Lower lobe of right lung (tissue), 2 donors: Measurements from ENCODE around the gene DNAJB12. TPM values are rescaled to one million over a fixed set of nuclear protein-coding genes. Genes with fewer than 3 reads are reported as not detected.

Experiments
- ATAC-seq, 2 donors: fragments of 200-7000 bp; cut with Tn5 transposase; one replicate each; pipeline ENCODE4 v1.9.1; 2020 to 2022; ENCODE audit warnings: mild to moderate bottlenecking in 2 of 2, moderate library complexity in 2 of 2
- DNase-seq: peaks from one replicate; pipeline ENCODE4 v3.0.0-alpha.2; 2020
- H3K27ac ChIP-seq: fragments of 200-600 bp; one replicate; pipeline ENCODE4 v1.8.0; 2022
- H3K27me3 ChIP-seq: fragments of 200-600 bp; one replicate; pipeline ENCODE4 v1.8.0; 2022; ENCODE audit warnings: low read depth
- H3K36me3 ChIP-seq: fragments of 200-600 bp; one replicate; pipeline ENCODE4 v1.8.0; 2022; ENCODE audit warnings: mild to moderate bottlenecking
- H3K4me1 ChIP-seq: fragments of 200-600 bp; one replicate; pipeline ENCODE4 v1.8.0; 2022
- H3K4me3 ChIP-seq: fragments of 200-600 bp; one replicate; pipeline ENCODE4 v1.8.0; 2022; ENCODE audit warnings: mild to moderate bottlenecking
- H3K9me3 ChIP-seq: fragments of 200-600 bp; one replicate; pipeline ENCODE4 v1.8.0; 2022
- intact Hi-C: fragments of 100-400 bp; cut with DNase I; formaldehyde crosslinking; loops from one replicate; pipeline ENCODE4 v1.11.0; 2022
- total RNA-seq: library from RNA; stranded (reverse); fragmentation: NEBNext Ultra II Directional; extraction: Animal tissue kit (Norgen Biotek cat#: 25700); gene quantifications from one replicate; pipeline ENCODE4 v1.2.1, GENCODE V29; 2021
- TF ChIP-seq, protein P1 (sequence below): fragments of 200-600 bp; IDR thresholded peaks from one replicate; pipeline ENCODE4 v1.8.0; 2022; ENCODE audit warnings: antibody characterized with exemption, mild to moderate bottlenecking
- donor health status: DM: no; HTN: yes; CAD: no; lungs with severe emphysema.

DNAJB12 gene
- total RNA-seq, 1 donor from 2014 or later, result 44.7 TPM

DNA sequence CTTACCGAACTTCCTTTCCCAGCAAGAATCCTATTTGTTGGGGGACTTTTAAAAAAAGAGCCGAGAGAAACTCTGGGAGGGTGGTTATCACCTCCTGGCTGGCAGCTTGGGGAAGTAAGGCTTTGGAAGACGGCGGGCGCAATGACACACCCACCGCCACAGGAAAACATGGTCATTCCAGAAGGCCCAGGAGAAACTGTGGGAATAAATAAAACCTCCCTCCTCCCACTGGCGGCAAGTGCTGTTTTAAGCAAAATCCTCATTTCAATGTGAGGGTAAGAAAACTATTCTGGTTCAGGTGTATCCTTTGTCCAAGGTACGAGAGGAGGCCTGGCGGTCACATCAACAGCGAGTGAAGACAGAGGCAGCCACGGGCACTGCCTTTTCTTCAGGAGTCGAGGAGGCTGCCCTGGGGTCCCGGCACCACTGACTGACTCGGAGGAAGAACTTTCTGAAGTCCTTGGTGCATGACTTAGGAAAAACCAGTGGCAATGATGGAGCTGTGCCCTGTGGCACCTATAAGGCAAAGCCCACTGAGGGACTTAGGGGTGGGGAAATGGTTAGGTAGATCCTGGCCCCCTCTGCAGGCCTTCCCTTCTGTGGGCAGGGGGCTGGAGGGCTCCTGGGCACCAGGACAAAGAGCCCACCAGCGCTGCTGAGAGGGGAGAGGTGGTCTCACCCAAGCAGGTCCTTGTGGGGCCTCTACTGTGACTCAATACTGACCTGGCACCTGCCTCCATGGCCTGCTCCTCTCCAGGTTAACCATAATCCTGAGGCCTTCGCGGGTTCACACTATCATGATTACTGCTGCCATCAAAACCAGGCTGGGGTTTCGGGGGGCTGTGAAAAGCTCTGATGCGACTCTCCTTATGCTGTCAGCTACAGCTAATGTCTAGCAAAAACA lies 21.4 kb downstream of the DNAJB12 start:
- Histone ChIP-seq H3K27ac (peak overlapping the region; percentile 94), H3K4me3 (no peak overlapping the region), H3K27me3 (no peaks in the 10 kb centered on the region), H3K9me3 (no peaks in the 10 kb centered on the region), H3K36me3 (peaks cover 41% of the 10 kb centered on the region), H3K4me1 (peaks cover 91% of the 10 kb centered on the region)
- ATAC-seq (no peak), DNase-seq (no peak)
- intact Hi-C loops, result no loop called here
- TF ChIP-seq, protein P1, sequence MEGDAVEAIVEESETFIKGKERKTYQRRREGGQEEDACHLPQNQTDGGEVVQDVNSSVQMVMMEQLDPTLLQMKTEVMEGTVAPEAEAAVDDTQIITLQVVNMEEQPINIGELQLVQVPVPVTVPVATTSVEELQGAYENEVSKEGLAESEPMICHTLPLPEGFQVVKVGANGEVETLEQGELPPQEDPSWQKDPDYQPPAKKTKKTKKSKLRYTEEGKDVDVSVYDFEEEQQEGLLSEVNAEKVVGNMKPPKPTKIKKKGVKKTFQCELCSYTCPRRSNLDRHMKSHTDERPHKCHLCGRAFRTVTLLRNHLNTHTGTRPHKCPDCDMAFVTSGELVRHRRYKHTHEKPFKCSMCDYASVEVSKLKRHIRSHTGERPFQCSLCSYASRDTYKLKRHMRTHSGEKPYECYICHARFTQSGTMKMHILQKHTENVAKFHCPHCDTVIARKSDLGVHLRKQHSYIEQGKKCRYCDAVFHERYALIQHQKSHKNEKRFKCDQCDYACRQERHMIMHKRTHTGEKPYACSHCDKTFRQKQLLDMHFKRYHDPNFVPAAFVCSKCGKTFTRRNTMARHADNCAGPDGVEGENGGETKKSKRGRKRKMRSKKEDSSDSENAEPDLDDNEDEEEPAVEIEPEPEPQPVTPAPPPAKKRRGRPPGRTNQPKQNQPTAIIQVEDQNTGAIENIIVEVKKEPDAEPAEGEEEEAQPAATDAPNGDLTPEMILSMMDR, result no peak

DNA sequence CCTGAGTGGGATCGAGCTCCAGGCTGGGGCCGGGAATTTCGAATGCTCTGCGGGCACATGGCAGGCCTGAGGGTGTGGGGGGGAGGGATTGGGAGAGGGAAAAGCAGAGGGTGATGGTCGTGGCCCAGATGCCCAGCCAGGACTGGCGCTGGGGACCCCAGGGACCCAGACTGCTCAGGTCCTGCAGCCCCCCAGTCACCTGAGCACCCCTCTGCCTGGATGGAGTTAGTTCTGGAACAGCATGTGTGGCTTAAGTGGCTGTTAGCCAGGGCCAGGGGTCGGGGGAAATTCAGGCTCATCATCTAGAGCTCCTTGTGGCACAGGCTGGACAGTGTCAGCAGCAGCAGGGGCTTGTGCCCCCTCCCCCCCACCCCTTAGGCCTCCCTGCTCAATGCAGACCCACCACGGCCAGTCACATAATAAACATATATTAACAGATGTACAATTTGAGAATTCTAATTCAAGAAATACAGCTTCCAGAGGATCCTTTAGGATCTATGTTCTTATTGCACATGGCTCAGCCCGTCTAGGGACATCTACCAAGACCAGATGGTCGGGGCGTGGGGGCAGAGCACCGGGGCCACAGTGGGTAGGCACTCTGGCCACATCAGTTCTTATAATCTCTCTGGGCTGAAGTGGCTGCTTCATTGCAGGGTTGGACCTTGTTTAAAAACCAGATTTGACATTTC lies 22.2 kb downstream of the DNAJB12 start:
- ATAC-seq (no peak), DNase-seq (no peak)
- H3K27ac ChIP-seq, result peak overlapping the region; percentile 94
- TF ChIP-seq, protein P1, result no peak
- peaks cover 99% of the 10 kb centered on the region for H3K4me1 ChIP-seq
- no peaks in the 10 kb centered on the region for H3K9me3 ChIP-seq
- H3K36me3 ChIP-seq, result peaks cover 33% of the 10 kb centered on the region
- intact Hi-C loops, result no loop called here
- H3K4me3 ChIP-seq, result peak overlapping the region; percentile 14
- H3K27me3 ChIP-seq, result no peaks in the 10 kb centered on the region

DNA sequence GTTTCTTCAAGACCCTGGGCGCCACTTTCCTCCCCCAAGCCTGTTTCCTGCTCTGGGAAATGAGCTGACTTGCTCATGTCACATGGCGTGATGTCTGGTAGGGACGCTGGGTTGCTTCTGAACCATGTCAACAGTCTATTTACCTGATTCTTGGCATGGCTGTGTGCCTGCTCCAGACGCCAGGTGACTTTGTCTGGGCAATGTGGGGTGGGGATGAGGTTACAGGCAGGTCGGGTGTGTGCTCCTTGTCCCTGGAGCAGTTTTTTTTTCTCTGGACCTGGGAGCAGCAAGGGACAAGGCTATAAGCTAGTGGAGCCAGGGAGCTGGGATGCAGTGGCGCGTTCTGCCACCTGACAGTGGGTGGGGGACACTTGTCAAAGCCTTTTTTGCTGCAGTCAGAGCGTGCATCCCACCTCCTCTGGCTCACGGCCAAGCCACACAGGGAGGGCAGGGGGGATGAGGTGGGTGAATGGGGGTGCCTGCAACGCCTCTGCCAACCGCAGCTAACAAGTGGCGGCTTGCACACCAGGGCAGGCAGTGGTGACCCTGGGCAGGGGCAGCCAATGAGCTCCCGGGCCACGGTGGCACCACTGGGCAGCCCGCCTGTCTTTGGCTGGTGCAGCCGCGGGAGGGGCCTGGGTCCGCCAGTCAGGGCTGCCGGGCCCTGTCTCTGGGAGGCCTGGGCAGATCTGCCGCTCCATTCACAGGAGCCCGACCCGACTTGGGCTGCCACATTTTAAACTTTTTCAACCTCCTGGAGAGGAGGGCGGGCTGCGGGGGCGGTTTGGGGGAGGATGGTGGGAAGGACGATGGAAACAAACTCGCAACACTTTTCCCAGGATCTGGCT lies 22.9 kb downstream of the DNAJB12 start:
- Histone ChIP-seq H3K9me3 (no peaks in the 10 kb centered on the region), H3K27ac (peak overlapping the region; percentile 94), H3K36me3 (peaks cover 28% of the 10 kb centered on the region), H3K4me3 (peak overlapping the region; percentile 14), H3K4me1 (peaks cover 98% of the 10 kb centered on the region), H3K27me3 (no peaks in the 10 kb centered on the region)
- TF ChIP-seq, protein P1, result peak; percentile 44
- intact Hi-C loops, result no loop called here
- DNase-seq (peak; percentile 96), ATAC-seq (peak; percentile 89 to 90)

DNA sequence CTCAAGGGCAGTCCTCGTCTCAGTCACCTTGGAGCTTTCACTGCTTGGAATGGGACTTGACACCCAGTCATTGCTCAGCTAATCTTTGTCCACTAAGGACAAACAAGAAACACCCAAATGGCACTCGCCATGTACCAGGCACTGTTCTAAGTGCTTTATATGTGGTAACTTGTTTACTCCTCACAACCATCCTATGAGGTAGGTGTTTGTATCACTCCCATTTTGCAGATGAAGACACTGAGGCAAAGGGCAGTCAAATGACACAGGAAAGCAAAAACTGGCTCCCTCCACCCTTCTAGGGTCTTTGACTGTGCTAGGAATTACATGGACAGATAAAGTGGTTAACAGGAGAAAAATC lies 24.7 kb downstream of the DNAJB12 start:
- intact Hi-C loops, result no loop called here
- Histone ChIP-seq H3K9me3 (no peaks in the 10 kb centered on the region), H3K4me1 (peaks cover 88% of the 10 kb centered on the region), H3K4me3 (no peak overlapping the region), H3K27ac (peak overlapping the region; percentile 44), H3K36me3 (peaks cover 15% of the 10 kb centered on the region), H3K27me3 (no peaks in the 10 kb centered on the region)
- ATAC-seq (no peak), DNase-seq (no peak)
- TF ChIP-seq, protein P1, result no peak

DNA sequence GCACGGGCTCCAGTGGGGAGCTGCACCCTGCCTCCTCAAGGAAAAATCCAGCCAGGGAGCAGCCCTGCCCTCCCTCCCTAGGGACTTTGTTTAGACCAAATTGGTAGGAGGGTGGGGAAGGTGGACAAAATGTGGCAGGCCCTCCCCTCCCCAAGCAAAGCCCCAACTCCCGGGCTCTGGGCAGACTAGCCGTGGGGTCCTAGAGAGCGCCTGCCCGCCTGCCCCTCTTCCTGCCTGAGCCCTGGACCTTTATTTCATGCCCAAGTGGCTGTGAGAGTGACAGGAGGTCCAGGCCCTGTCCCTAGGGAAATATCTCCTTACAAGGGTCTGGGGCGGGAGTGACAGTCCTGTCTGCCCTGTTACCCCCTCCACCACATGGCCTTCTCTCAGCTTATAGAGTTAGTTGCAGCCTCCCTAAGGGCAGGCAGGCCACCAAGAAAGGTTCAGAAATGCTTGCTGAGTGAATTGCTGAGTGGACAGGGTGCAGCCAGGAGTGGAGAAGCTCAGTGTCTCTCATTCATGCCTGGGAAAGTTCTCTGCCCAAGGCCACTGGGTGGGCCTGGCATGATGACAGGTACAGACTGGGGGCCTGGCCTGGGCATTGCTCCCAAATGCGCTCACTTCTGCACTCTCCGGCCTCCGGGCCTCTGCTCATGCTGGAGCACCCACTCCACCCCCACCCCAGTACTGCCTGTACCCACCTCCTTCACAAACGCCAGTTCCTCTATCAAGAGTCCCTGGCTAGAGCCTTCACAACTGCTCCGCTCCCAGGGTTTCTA lies 25.2 kb downstream of the DNAJB12 start:
- DNase-seq (peak; percentile 70), ATAC-seq (no peak)
- Histone ChIP-seq H3K9me3 (no peaks in the 10 kb centered on the region), H3K27ac (peak overlapping the region; percentile 44), H3K27me3 (no peaks in the 10 kb centered on the region), H3K36me3 (peaks cover 9% of the 10 kb centered on the region), H3K4me1 (peaks cover 88% of the 10 kb centered on the region), H3K4me3 (no peak overlapping the region)
- TF ChIP-seq, protein P1, result no peak
- intact Hi-C loops, result no loop called here
